OCI-LY7 (cell line): ENCODE results near the gene PELI2.

Experiments used
- CTCF ChIP-seq: fragments of 200-600 bp; sonication (generic); conservative IDR thresholded peaks from 2 replicates; pipeline ENCODE4 v1.5.1; 2014; ENCODE audit warnings: mild to moderate bottlenecking, antibody characterized with exemption, low read length, moderate library complexity, mixed read lengths
- EZH2phosphoT487 ChIP-seq: fragments of 200-600 bp; sonication (generic); IDR thresholded peaks from 2 replicates; pipeline ENCODE4 v1.6.1; 2018; ENCODE audit warnings: low read depth, borderline replicate concordance, mild to moderate bottlenecking, mixed run types, antibody characterized with exemption, low read length, moderate library complexity, mixed read lengths

GRCh38 chr14:56137849-56138248 is 19.6 kb downstream of the PELI2 start:
- no peak for TF ChIP-seq CTCF
- TF ChIP-seq EZH2phosphoT487: no peak
